B cell (primary cell): Measurements from ENCODE around the gene HFM1. TPM values are rescaled to one million over a fixed set of nuclear protein-coding genes. Genes with fewer than 3 reads are reported as not detected.

Experiments
- ATAC-seq: fragments of 200-7000 bp; cut with Tn5 transposase; one replicate; pipeline ENCODE4 v1.10.0; 2021; ENCODE audit warnings: low read depth, mild to moderate bottlenecking, moderate number of reproducible peaks, moderate library complexity
- CTCF ChIA-PET: fragments of 350-600 bp; sonication (Branson Sonifier 250); formaldehyde crosslinking; loops from one replicate; lab custom pipeline; 2021; ENCODE audit warnings: antibody characterized with exemption, inconsistent platforms; lab: Charles Lee
- POLR2A ChIA-PET: fragments of 350-600 bp; sonication (Branson Sonifier 250); formaldehyde crosslinking; loops from one replicate; lab custom pipeline; 2021; ENCODE audit warnings: antibody characterized with exemption; lab: Charles Lee
- DNase-seq: peaks from one replicate; pipeline ENCODE4 v3.0.0; 2013
- H2AFZ ChIP-seq: 2 replicates; pipeline ENCODE4 v1.6.1; 2012; ENCODE audit warnings: mild to moderate bottlenecking, low read depth, low read length; ENCODE audit not compliant: insufficient read depth, poor library complexity, severe bottlenecking
- H3K27ac ChIP-seq, 2 donors: 1 replicate in 1 of 2; 2 replicates in 1 of 2; pipeline ENCODE4 v1.5.1; 2012 to 2013; ENCODE audit warnings: low read length in 2 of 2, mild to moderate bottlenecking in 2 of 2, moderate library complexity in 1 of 2
- H3K27me3 ChIP-seq, 4 experiments: fragments of 200-600 bp in 1 of 4; sonication (generic) in 1 of 4; replicated peaks in 1 of 4; 1 replicate in 2 of 4; 2 replicates in 2 of 4; pipeline versions ENCODE4 v1.6.1 to v1.7.0; 2013 to 2016; ENCODE audit warnings: low read length in 3 of 4, mild to moderate bottlenecking in 2 of 4, mixed read lengths in 1 of 4, moderate library complexity in 1 of 4; ENCODE audit not compliant: insufficient read depth in 4 of 4, control insufficient read depth in 3 of 4; ENCODE audit errors: control extremely low read depth in 1 of 4
- H3K36me3 ChIP-seq, 2 experiments: replicated peaks in 1 of 2; 1 replicate in 1 of 2; 2 replicates in 1 of 2; pipeline versions ENCODE4 v1.6.1 to v1.7.1; 2013; ENCODE audit warnings: low read length in 1 of 2; ENCODE audit not compliant: insufficient read depth in 2 of 2, control insufficient read depth in 1 of 2; ENCODE audit errors: control extremely low read depth in 1 of 2, extremely low read depth in 1 of 2
- H3K4me1 ChIP-seq, 2 donors: fragments of 200-600 bp in 1 of 2; sonication (generic) in 1 of 2; 1 replicate in 1 of 2; 2 replicates in 1 of 2; pipeline versions ENCODE4 v1.5.1 to v1.6.1; 2013 to 2017; ENCODE audit warnings: low read length in 2 of 2; ENCODE audit not compliant: control insufficient read depth in 2 of 2, insufficient read depth in 2 of 2
- H3K4me2 ChIP-seq: replicated peaks from 2 replicates; pipeline ENCODE3; 2012; ENCODE audit warnings: mild to moderate bottlenecking, low read depth, low read length; ENCODE audit not compliant: poor library complexity, severe bottlenecking
- H3K4me3 ChIP-seq, 5 experiments: fragments of 200-600 bp in 1 of 5; sonication (generic) in 1 of 5; 1 replicate in 3 of 5; 2 replicates in 2 of 5; pipeline versions ENCODE4 v1.5.1 to v1.7.0; 2011 to 2016; ENCODE audit warnings: low read length in 4 of 5, mild to moderate bottlenecking in 4 of 5, low read depth in 2 of 5, control low read depth in 1 of 5, moderate library complexity in 1 of 5; ENCODE audit not compliant: insufficient read depth in 1 of 5; ENCODE audit errors: control extremely low read depth in 1 of 5, extremely low read depth in 1 of 5
- H3K79me2 ChIP-seq: fragments of 200-600 bp; sonication (generic); one replicate; pipeline ENCODE4 v1.6.0; 2016; ENCODE audit warnings: low read length; ENCODE audit not compliant: control insufficient read depth, insufficient read depth
- H3K9ac ChIP-seq: fragments of 200-600 bp; sonication (generic); 2 replicates; pipeline ENCODE4 v1.6.1; 2017; ENCODE audit warnings: mild to moderate bottlenecking, low read length, moderate library complexity
- H3K9me3 ChIP-seq, 3 donors: one replicate each; pipeline versions ENCODE4 v1.6.1 to v1.7.1; 2013; ENCODE audit warnings: low read length in 2 of 3; ENCODE audit not compliant: control insufficient read depth in 2 of 3, insufficient read depth in 1 of 3; ENCODE audit errors: control extremely low read depth in 1 of 3
- H4K20me1 ChIP-seq: 2 replicates; pipeline ENCODE4 v1.6.0; 2012; ENCODE audit warnings: mild to moderate bottlenecking, low read length; ENCODE audit not compliant: insufficient read depth, control insufficient read depth, poor library complexity, severe bottlenecking
- H3K27ac Mint-ChIP-seq: one replicate; pipeline ENCODE4 v1.8.0; 2021; ENCODE audit warnings: mixed read lengths
- H3K27me3 Mint-ChIP-seq: one replicate; pipeline ENCODE4 v1.8.0; 2021; ENCODE audit warnings: mixed read lengths
- H3K4me1 Mint-ChIP-seq: one replicate; pipeline ENCODE4 v1.8.0; 2021; ENCODE audit warnings: mixed read lengths
- H3K4me3 Mint-ChIP-seq: one replicate; pipeline ENCODE4 v1.8.0; 2021; ENCODE audit warnings: mixed read lengths
- H3K9me3 Mint-ChIP-seq: one replicate; pipeline ENCODE4 v1.8.0; 2022; ENCODE audit warnings: mixed read lengths; ENCODE audit not compliant: insufficient read depth
- CTCF ChIP-seq: fragments of 200-600 bp; IDR thresholded peaks from one replicate; pipeline ENCODE4 v1.8.0; 2022; ENCODE audit warnings: antibody characterized with exemption, mild to moderate bottlenecking
- EZH2 ChIP-seq: IDR thresholded peaks from 2 replicates; pipeline ENCODE4 v1.6.1; 2012; ENCODE audit warnings: borderline replicate concordance, low read depth, mild to moderate bottlenecking, moderate library complexity, low read length; ENCODE audit not compliant: insufficient read depth, poor library complexity, severe bottlenecking
- WGBS: methylation state at CpG from one replicate; pipeline ENCODE4 v1.1.5; 2013; ENCODE audit warnings: missing lambda C conversion rate; ENCODE audit not compliant: insufficient coverage; 5-methylcytosine and 5-hydroxymethylcytosine counted together
- intact Hi-C: fragments of 100-400 bp; cut with micrococcal nuclease; formaldehyde crosslinking; loops from one replicate; pipeline ENCODE4 v1.10.0; 2022
- polyA plus RNA-seq: library from polyadenylated mRNA; depleted of rRNA; stranded (reverse); fragments of >200 nt; gene quantifications from 2 replicates; pipeline ENCODE4 v1.2.3, GENCODE V29; 2012
- total RNA-seq, 2 donors: library from RNA; stranded (reverse); fragments of 120-200 nt in 1 of 2; gene quantifications; 1 replicate in 1 of 2; 2 replicates in 1 of 2; pipeline versions ENCODE4 v1.2.3 to v1.2.4, GENCODE V29; 2013 to 2022

The HFM1 gene
- total and polyA plus RNA-seq, 2 donors (not counting 1 experiment from before 2014, with no cell fraction given) = not detected

- no peaks in the 10 kb centered on the region for H4K20me1 ChIP-seq
- H3K9me3 Mint-ChIP-seq = no peaks in the 10 kb centered on the region
- H3K27ac ChIP-seq = no peak overlapping the region
- no peak for ATAC-seq
- no peaks in the 10 kb centered on the region for H3K4me1 Mint-ChIP-seq
- no peak overlapping the region for H2AFZ ChIP-seq
- H3K9me3 ChIP-seq = no peaks in the 10 kb centered on the region
- ChIA-PET CTCF (interaction anchor here (7.6 kb wide), 1 partner anchor 646 kb away, joined by 93 read pairs; no protein-coding TSS in a partner anchor), POLR2A (no interaction called here)
- no peak overlapping the region for H3K4me3 ChIP-seq
- no peaks in the 10 kb centered on the region for H3K79me2 ChIP-seq
- H3K4me3 Mint-ChIP-seq = no peak overlapping the region
- TF ChIP-seq CTCF = no peak
- no peak for TF ChIP-seq EZH2
- no peaks in the 10 kb centered on the region for H3K4me1 ChIP-seq
- no peak for DNase-seq
- no peaks in the 10 kb centered on the region for H3K27me3 ChIP-seq
- H3K9ac ChIP-seq = no peak overlapping the region
- intact Hi-C loops = loop anchor here (2.0 to 10.0 kb wide), 4 partner anchors 121 to 1341 kb away; partner anchors contain the start of genes CDC7 and HFM1
- H3K27me3 Mint-ChIP-seq = peaks cover 2% of the 10 kb centered on the region
- 75% methylated on average over 4 of the region's 6 CpGs for WGBS
- H3K36me3 ChIP-seq = no peaks in the 10 kb centered on the region
- H3K27ac Mint-ChIP-seq = no peak overlapping the region
- no peak overlapping the region for H3K4me2 ChIP-seq
Observed at GRCh38 chr1:91281782-91282181, 122.9 kb downstream of the HFM1 start.

GRCh38 chr1:91278754-91279153 is 125.9 kb downstream of the HFM1 start:
- Histone ChIP-seq H3K27ac (no peak overlapping the region), H3K36me3 (no peaks in the 10 kb centered on the region), H3K79me2 (no peaks in the 10 kb centered on the region), H3K4me3 (no peak overlapping the region), H3K4me2 (no peak overlapping the region), H3K9me3 (no peaks in the 10 kb centered on the region), H3K9ac (no peak overlapping the region), H4K20me1 (no peaks in the 10 kb centered on the region), H3K27me3 (no peaks in the 10 kb centered on the region), H3K4me1 (no peaks in the 10 kb centered on the region), H2AFZ (no peak overlapping the region)
- no peak for TF ChIP-seq CTCF
- no peak for TF ChIP-seq EZH2
- ATAC-seq (no peak), DNase-seq (no peak)
- ChIA-PET CTCF (interaction anchor here (1.2 to 7.6 kb wide), 4 partner anchors 10 to 1016 kb away, joined by 5 to 93 read pairs (median 8); no protein-coding TSS in a partner anchor), POLR2A (no interaction called here)
- H3K27ac Mint-ChIP-seq = no peak overlapping the region
- H3K4me1 Mint-ChIP-seq = no peaks in the 10 kb centered on the region
- H3K4me3 Mint-ChIP-seq = no peak overlapping the region
- H3K27me3 Mint-ChIP-seq = peaks cover 2% of the 10 kb centered on the region
- WGBS = no CpG with 5 or more reads among the region's 1 CpG
- H3K9me3 Mint-ChIP-seq = no peaks in the 10 kb centered on the region
- intact Hi-C loops = no loop called here
